NCI-H774 (cell line): Measurements from ENCODE around the gene CLEC2D.
A peak's percentile ranks its signal among the peaks of the same experiment; 100 is the strongest.
"Not testable (repeated sequence)": the region's sequence is repeated elsewhere in the genome, so short reads cannot be mapped to it uniquely, and the experiment has no call there.

Experiments used
- DNase-seq: peaks from one replicate; lab custom pipeline; 2025; lab: John Stamatoyannopoulos, UW

CLEC2D gene

GRCh38 chr12:9699898-9700605, 30.5 kb downstream of the CLEC2D start:
- no peak for DNase-seq

GRCh38 chr12:9700606-9700956, 31.1 kb downstream of the CLEC2D start:
- DNase-seq = no peak

GRCh38 chr12:9701380-9702154, 32.1 kb downstream of the CLEC2D start:
- no peak for DNase-seq

GRCh38 chr12:9702255-9702654, 32.7 kb downstream of the CLEC2D start:
- no peak for DNase-seq

- DNase-seq = not testable (repeated sequence)
Observed at GRCh38 chr12:9704561-9704960, 35.0 kb downstream of the CLEC2D start.

GRCh38 chr12:9706086-9706685, 36.7 kb downstream of the CLEC2D start:
- DNase-seq = no peak

GRCh38 chr12:9707356-9707755, 37.8 kb downstream of the CLEC2D start:
- no peak for DNase-seq

GRCh38 chr12:9707864-9708808, 38.6 kb downstream of the CLEC2D start:
- DNase-seq = peak; percentile 9

- DNase-seq = no peak
Observed at GRCh38 chr12:9708853-9709252, 39.3 kb downstream of the CLEC2D start.

GRCh38 chr12:9710584-9711375, 41.3 kb downstream of the CLEC2D start:
- DNase-seq = no peak

GRCh38 chr12:9711664-9712063, 42.2 kb downstream of the CLEC2D start:
- DNase-seq = no peak

- DNase-seq = not testable (repeated sequence)
Observed at GRCh38 chr12:9713032-9713558, 43.6 kb downstream of the CLEC2D start.

- DNase-seq = no peak
Observed at GRCh38 chr12:9717070-9717925, 47.8 kb downstream of the CLEC2D start.

- DNase-seq = no peak
Observed at GRCh38 chr12:9718968-9719367, 49.5 kb downstream of the CLEC2D start.

- DNase-seq = no peak
Observed at GRCh38 chr12:9719790-9720189, 50.3 kb downstream of the CLEC2D start.

GRCh38 chr12:9721394-9722092, 52.0 kb downstream of the CLEC2D start:
- DNase-seq = peak; percentile 8

- no peak for DNase-seq
Observed at GRCh38 chr12:9724023-9724422, 54.5 kb downstream of the CLEC2D start.

GRCh38 chr12:9725213-9725870, 55.8 kb downstream of the CLEC2D start:
- DNase-seq = no peak

GRCh38 chr12:9727813-9728212, 58.3 kb downstream of the CLEC2D start:
- no peak for DNase-seq
